Urinary bladder (tissue), 4 donors: ENCODE measurements around the gene PLEK. TPM values are rescaled to one million over a fixed set of nuclear protein-coding genes. Genes with fewer than 3 reads are reported as not detected.

Source experiments
- DNase-seq: peaks from one replicate; pipeline ENCODE4 v3.0.0-alpha.2; 2015; ENCODE audit errors: extremely low spot score
- H3K27ac ChIP-seq: one replicate; pipeline ENCODE4 v1.5.1; 2013; ENCODE audit warnings: low read depth, mild to moderate bottlenecking, moderate library complexity
- H3K36me3 ChIP-seq: one replicate; pipeline ENCODE4 v1.6.1; 2013; ENCODE audit warnings: mild to moderate bottlenecking, moderate library complexity; ENCODE audit not compliant: insufficient read depth
- H3K4me1 ChIP-seq: one replicate; pipeline ENCODE4 v1.6.1; 2013; ENCODE audit warnings: mild to moderate bottlenecking, moderate library complexity; ENCODE audit not compliant: insufficient read depth
- H3K4me3 ChIP-seq: one replicate; pipeline ENCODE4 v1.5.1; 2013; ENCODE audit warnings: low read depth, low read length
- WGBS: extraction: QIAGEN DNeasy Blood & Tissue Kit; methylation state at CpG from one replicate; pipeline ENCODE4 v1.1.7; 2013; 5-methylcytosine and 5-hydroxymethylcytosine counted together
- polyA plus RNA-seq: library from polyadenylated mRNA; stranded (reverse); fragments of 200-250 nt; gene quantifications from one replicate; pipeline ENCODE4 v1.2.3, GENCODE V29; 2013
- total RNA-seq: library from RNA; depleted of rRNA; stranded (reverse); fragments of >200 nt; gene quantifications from one replicate; pipeline ENCODE4 v1.2.3, GENCODE V29; 2014
- donor health status: healthy with polysubstance abuse.
- donor health status: healthy.

Gene PLEK
- total and polyA plus RNA-seq, 2 donors, result 4.7 to 12.4 TPM

GRCh38 chr2:68418855-68419254, 53.8 kb downstream of the PLEK start:
- Histone ChIP-seq H3K4me3 (no peak overlapping the region), H3K36me3 (no peaks in the 10 kb centered on the region), H3K4me1 (no peaks in the 10 kb centered on the region), H3K27ac (no peak overlapping the region)
- DNase-seq, result no peak
- WGBS, result 78% methylated on average over 3 of the region's 3 CpGs

GRCh38 chr2:68420254-68420910, 55.3 kb downstream of the PLEK start:
- no peaks in the 10 kb centered on the region for H3K4me1 ChIP-seq
- DNase-seq, result no peak
- WGBS, result 78% methylated on average over 3 of the region's 3 CpGs
- H3K4me3 ChIP-seq, result no peak overlapping the region
- H3K36me3 ChIP-seq, result no peaks in the 10 kb centered on the region
- H3K27ac ChIP-seq, result no peak overlapping the region

- no peak for DNase-seq
- H3K4me3 ChIP-seq, result no peak overlapping the region
- H3K4me1 ChIP-seq, result no peaks in the 10 kb centered on the region
- H3K36me3 ChIP-seq, result no peaks in the 10 kb centered on the region
- 57% methylated on average over 2 of the region's 2 CpGs for WGBS
- no peak overlapping the region for H3K27ac ChIP-seq
These were observed 59.0 kb downstream of the PLEK start for GRCh38 chr2:68423966-68424650.

GRCh38 chr2:68425503-68425902, 60.4 kb downstream of the PLEK start:
- no peaks in the 10 kb centered on the region for H3K4me1 ChIP-seq
- H3K36me3 ChIP-seq, result no peaks in the 10 kb centered on the region
- WGBS, result 86% methylated on average over 3 of the region's 3 CpGs
- DNase-seq, result no peak
- no peak overlapping the region for H3K4me3 ChIP-seq
- no peak overlapping the region for H3K27ac ChIP-seq

GRCh38 chr2:68426446-68426845, 61.4 kb downstream of the PLEK start:
- H3K36me3 ChIP-seq, result no peaks in the 10 kb centered on the region
- no peaks in the 10 kb centered on the region for H3K4me1 ChIP-seq
- H3K4me3 ChIP-seq, result no peak overlapping the region
- WGBS, result 89% methylated on average over 1 of the region's 1 CpG
- H3K27ac ChIP-seq, result no peak overlapping the region
- DNase-seq, result no peak

- no peaks in the 10 kb centered on the region for H3K36me3 ChIP-seq
- DNase-seq, result no peak
- H3K4me1 ChIP-seq, result no peaks in the 10 kb centered on the region
- H3K27ac ChIP-seq, result no peak overlapping the region
- 80% methylated on average over 10 of the region's 10 CpGs for WGBS
- H3K4me3 ChIP-seq, result no peak overlapping the region
These were observed 61.9 kb downstream of the PLEK start for GRCh38 chr2:68426848-68427579.

GRCh38 chr2:68428126-68428525, 63.0 kb downstream of the PLEK start:
- no peak overlapping the region for H3K4me3 ChIP-seq
- H3K27ac ChIP-seq, result no peak overlapping the region
- 47% methylated on average over 4 of the region's 4 CpGs for WGBS
- no peaks in the 10 kb centered on the region for H3K36me3 ChIP-seq
- H3K4me1 ChIP-seq, result no peaks in the 10 kb centered on the region
- no peak for DNase-seq

GRCh38 chr2:68428746-68429145, 63.7 kb downstream of the PLEK start:
- DNase-seq, result peak; percentile 20
- Histone ChIP-seq H3K27ac (no peak overlapping the region), H3K4me1 (no peaks in the 10 kb centered on the region), H3K4me3 (no peak overlapping the region), H3K36me3 (no peaks in the 10 kb centered on the region)
- 47% methylated on average over 1 of the region's 1 CpG for WGBS

- no peak overlapping the region for H3K27ac ChIP-seq
- no peak overlapping the region for H3K4me3 ChIP-seq
- WGBS, result 74% methylated on average over 7 of the region's 7 CpGs
- no peaks in the 10 kb centered on the region for H3K4me1 ChIP-seq
- H3K36me3 ChIP-seq, result no peaks in the 10 kb centered on the region
- no peak for DNase-seq
These were observed 64.3 kb downstream of the PLEK start for GRCh38 chr2:68429311-68429826.

- H3K4me1 ChIP-seq, result no peaks in the 10 kb centered on the region
- no peaks in the 10 kb centered on the region for H3K36me3 ChIP-seq
- no peak for DNase-seq
- no peak overlapping the region for H3K27ac ChIP-seq
- WGBS, result 85% methylated on average over 8 of the region's 8 CpGs
- H3K4me3 ChIP-seq, result no peak overlapping the region
These were observed 66.4 kb downstream of the PLEK start for GRCh38 chr2:68431316-68431972.

- Histone ChIP-seq H3K36me3 (no peaks in the 10 kb centered on the region), H3K27ac (no peak overlapping the region), H3K4me1 (no peaks in the 10 kb centered on the region), H3K4me3 (no peak overlapping the region)
- 79% methylated on average over 14 of the region's 14 CpGs for WGBS
- DNase-seq, result no peak
These were observed 67.9 kb downstream of the PLEK start for GRCh38 chr2:68432696-68433658.

GRCh38 chr2:68434981-68435380, 69.9 kb downstream of the PLEK start:
- Histone ChIP-seq H3K27ac (no peak overlapping the region), H3K36me3 (no peaks in the 10 kb centered on the region), H3K4me3 (no peak overlapping the region), H3K4me1 (no peaks in the 10 kb centered on the region)
- no peak for DNase-seq

GRCh38 chr2:68435615-68436014, 70.5 kb downstream of the PLEK start:
- H3K4me1 ChIP-seq, result no peaks in the 10 kb centered on the region
- no peak for DNase-seq
- no peak overlapping the region for H3K4me3 ChIP-seq
- H3K27ac ChIP-seq, result no peak overlapping the region
- H3K36me3 ChIP-seq, result no peaks in the 10 kb centered on the region
